Psoas muscle (tissue), 8 donors: Measurements from ENCODE around the gene GDF2. TPM values are rescaled to one million over a fixed set of nuclear protein-coding genes. Genes with fewer than 3 reads are reported as not detected.

Experiments used
- ATAC-seq, 4 donors: fragments of 200-7000 bp; cut with Tn5 transposase; one replicate each; pipeline ENCODE4 v1.9.1; 2020; ENCODE audit warnings: moderate library complexity in 3 of 4, mild to moderate bottlenecking in 2 of 4
- DNase-seq, 2 donors: peaks; one replicate each; pipeline ENCODE4 v3.0.0-alpha.2; 2020
- H3K27ac ChIP-seq: fragments of 200-600 bp; one replicate; pipeline ENCODE4 v1.8.0; 2022
- H3K27me3 ChIP-seq, 3 donors: fragments of 200-600 bp in 1 of 3; one replicate each; pipeline versions ENCODE4 v1.6.1 to v1.8.0; 2013 to 2022; ENCODE audit warnings: low read length in 2 of 3, mild to moderate bottlenecking in 2 of 3, moderate library complexity in 1 of 3; ENCODE audit not compliant: insufficient read depth in 3 of 3
- H3K36me3 ChIP-seq, 2 donors: fragments of 200-600 bp in 1 of 2; one replicate each; pipeline versions ENCODE4 v1.6.1 to v1.8.0; 2013 to 2022; ENCODE audit warnings: low read depth in 1 of 2, mild to moderate bottlenecking in 1 of 2, moderate library complexity in 1 of 2; ENCODE audit not compliant: insufficient read depth in 1 of 2
- H3K4me1 ChIP-seq: fragments of 200-600 bp; one replicate; pipeline ENCODE4 v1.8.0; 2022
- H3K4me3 ChIP-seq: fragments of 200-600 bp; one replicate; pipeline ENCODE4 v1.8.0; 2022; ENCODE audit warnings: mild to moderate bottlenecking
- H3K9me3 ChIP-seq: fragments of 200-600 bp; one replicate; pipeline ENCODE4 v1.8.0; 2022
- CTCF ChIP-seq: fragments of 200-600 bp; IDR thresholded peaks from one replicate; pipeline ENCODE4 v1.8.0; 2022; ENCODE audit warnings: antibody characterized with exemption
- WGBS, 3 donors: extraction: QIAGEN DNeasy Blood & Tissue Kit; methylation state at CpG; one replicate each; pipeline versions ENCODE4 v1.1.6 to v1.1.7; 2013; 5-methylcytosine and 5-hydroxymethylcytosine counted together
- intact Hi-C, 2 donors: fragments of 100-400 bp; cut with DNase I; formaldehyde crosslinking; loops; one replicate each; pipeline versions ENCODE4 v1.11.0 to v1.14.2; 2022
- polyA plus RNA-seq, 3 donors: library from polyadenylated mRNA; stranded (reverse); fragments of 200-250 nt; gene quantifications; one replicate each; pipeline ENCODE4 v1.2.3, GENCODE V29; 2013
- total RNA-seq, 4 donors: library from RNA; stranded (reverse); fragmentation: NEBNext Ultra II Directional in 2 of 4; extraction: Animal tissue kit (Norgen Biotek cat#: 25700) in 2 of 4; gene quantifications; one replicate each; pipeline versions ENCODE4 v1.2.1 to v1.2.4, GENCODE V29; 2021 to 2023
- donor health status: healthy with polysubstance abuse.
- donor health status: DM: no; HTN: no; CAD: no; lungs with moderate emphysema.
- donor health status: Bipolar disorder and iron deficiency.
- donor health status: healthy.
- donor health status: DM: yes; HTN: yes; CAD: no.
- donor health status: DM: no; HTN: no; CAD: no.
- donor health status: DM: no; HTN: no; CAD: no.
- donor health status: DM: yes; HTN: yes; CAD: no.

GDF2 gene
- total and polyA plus RNA-seq, 7 donors: not detected

GRCh38 chr10:47294501-47294900, 27.8 kb upstream of the GDF2 start:
- Histone ChIP-seq H3K4me3 (no peak overlapping the region), H3K27me3 (peaks cover 0 to 5% (median 0%) of the 10 kb centered on the region in 3 donors), H3K4me1 (no peaks in the 10 kb centered on the region), H3K9me3 (no peaks in the 10 kb centered on the region), H3K27ac (no peak overlapping the region), H3K36me3 (no peaks in the 10 kb centered on the region)
- TF ChIP-seq CTCF: no peak
- ATAC-seq: no peak
- intact Hi-C loops: no loop called here
- 89 to 94% (median 91%) methylated on average over 5 of the region's 5 CpGs for WGBS, 3 donors
- no peak for DNase-seq

- ATAC-seq (no peak), DNase-seq (no peak)
- Histone ChIP-seq H3K27me3 (peaks cover 0 to 14% (median 0%) of the 10 kb centered on the region in 3 donors), H3K27ac (no peak overlapping the region), H3K36me3 (no peaks in the 10 kb centered on the region), H3K4me3 (no peak overlapping the region), H3K4me1 (no peaks in the 10 kb centered on the region), H3K9me3 (no peaks in the 10 kb centered on the region)
- intact Hi-C loops: no loop called here
- no peak for TF ChIP-seq CTCF
- 84 to 89% (median 84%) methylated on average over 5 of the region's 5 CpGs for WGBS, 3 donors
Observed at GRCh38 chr10:47295411-47295810, 26.8 kb upstream of the GDF2 start.

- ATAC-seq: no peak
- TF ChIP-seq CTCF: no peak
- 31 to 48% (median 41%) methylated on average over 12 of the region's 12 CpGs for WGBS, 3 donors
Observed at GRCh38 chr10:47296156-47296894, 25.9 kb upstream of the GDF2 start.

GRCh38 chr10:47296941-47297340, 25.3 kb upstream of the GDF2 start:
- no peak overlapping the region for H3K4me3 ChIP-seq
- no peaks in the 10 kb centered on the region for H3K4me1 ChIP-seq
- ATAC-seq: no peak
- H3K27ac ChIP-seq: no peak overlapping the region
- no peak for TF ChIP-seq CTCF
- intact Hi-C loops: no loop called here
- no peaks in the 10 kb centered on the region for H3K36me3 ChIP-seq
- no peaks in the 10 kb centered on the region for H3K9me3 ChIP-seq
- DNase-seq: no peak
- 55 to 86% (median 71%) methylated on average over 1 of the region's 1 CpG for WGBS, 3 donors
- H3K27me3 ChIP-seq: peaks cover 0 to 29% (median 0%) of the 10 kb centered on the region in 3 donors

More at GRCh38 chr10:47296156-47296894, 25.9 kb upstream of the GDF2 start:
- no peaks in the 10 kb centered on the region for H3K9me3 ChIP-seq
- H3K4me1 ChIP-seq: no peaks in the 10 kb centered on the region
- H3K36me3 ChIP-seq: no peaks in the 10 kb centered on the region
- DNase-seq: no peak
- no peak overlapping the region for H3K4me3 ChIP-seq
- no peak overlapping the region for H3K27ac ChIP-seq
- intact Hi-C loops: no loop called here
- H3K27me3 ChIP-seq: peaks cover 0 to 23% (median 0%) of the 10 kb centered on the region in 3 donors
